ENCODE data around the gene C1QTNF12.

Gene C1QTNF12

GRCh38 chr1:1279028-1279427, 32.5 kb upstream of the C1QTNF12 start:
- no peak for TF ChIP-seq CTCF (IDR thresholded peaks at IDR 0.05; ENCODE audit: insufficient read depth, missing control alignments)
- FAIRE-seq = no peak
- DNase-seq (ENCODE audit: insufficient read length, low spot score) = no peak

GRCh38 chr1:1278620-1279019, 32.1 kb upstream of the C1QTNF12 start:
- TF ChIP-seq CTCF (IDR thresholded peaks at IDR 0.05; ENCODE audit: insufficient read depth, missing control alignments) = no peak
- no peak for FAIRE-seq
- DNase-seq (ENCODE audit: insufficient read length, low spot score) = no peak

GRCh38 chr1:1275836-1276235, 29.3 kb upstream of the C1QTNF12 start:
- no peak for FAIRE-seq
- no peak for TF ChIP-seq CTCF (IDR thresholded peaks at IDR 0.05; ENCODE audit: insufficient read depth, missing control alignments)
- no peak for DNase-seq (ENCODE audit: insufficient read length, low spot score)

GRCh38 chr1:1274931-1275431, 28.5 kb upstream of the C1QTNF12 start:
- no peak for FAIRE-seq
- no peak for DNase-seq (ENCODE audit: insufficient read length, low spot score)
- no peak for TF ChIP-seq CTCF (IDR thresholded peaks at IDR 0.05; ENCODE audit: insufficient read depth, missing control alignments)

GRCh38 chr1:1274299-1274930, 27.9 kb upstream of the C1QTNF12 start:
- TF ChIP-seq CTCF (IDR thresholded peaks at IDR 0.05; ENCODE audit: insufficient read depth, missing control alignments) = no peak
- DNase-seq (ENCODE audit: insufficient read length, low spot score) (no peak), FAIRE-seq (no peak)

- TF ChIP-seq CTCF (IDR thresholded peaks at IDR 0.05; ENCODE audit: insufficient read depth, missing control alignments) = no peak
- DNase-seq (ENCODE audit: insufficient read length, low spot score) (peak; percentile 83), FAIRE-seq (no peak)
These were observed 27.2 kb upstream of the C1QTNF12 start, which contains the start of gene UBE2J2 for GRCh38 chr1:1273512-1274298. Gene UBE2J2, minus strand, starts transcription at chr1:1273854. Its CDS starts 5,862 bp downstream, at chr1:1267992.

- DNase-seq (ENCODE audit: insufficient read length, low spot score) (no peak), FAIRE-seq (no peak)
- TF ChIP-seq CTCF (IDR thresholded peaks at IDR 0.05; ENCODE audit: insufficient read depth, missing control alignments) = no peak
These were observed 26.6 kb upstream of the C1QTNF12 start for GRCh38 chr1:1273209-1273511.
